ENCODE results near the gene KDM2B. TPM values are rescaled to one million over a fixed set of nuclear protein-coding genes. Genes with fewer than 3 reads are reported as not detected.
A peak's percentile ranks its signal among the peaks of the same experiment; 100 is the strongest.

Gene KDM2B
- total and polyA plus RNA-seq, 2 experiments from 2014 or later, result 59.4 to 161 TPM

DNA sequence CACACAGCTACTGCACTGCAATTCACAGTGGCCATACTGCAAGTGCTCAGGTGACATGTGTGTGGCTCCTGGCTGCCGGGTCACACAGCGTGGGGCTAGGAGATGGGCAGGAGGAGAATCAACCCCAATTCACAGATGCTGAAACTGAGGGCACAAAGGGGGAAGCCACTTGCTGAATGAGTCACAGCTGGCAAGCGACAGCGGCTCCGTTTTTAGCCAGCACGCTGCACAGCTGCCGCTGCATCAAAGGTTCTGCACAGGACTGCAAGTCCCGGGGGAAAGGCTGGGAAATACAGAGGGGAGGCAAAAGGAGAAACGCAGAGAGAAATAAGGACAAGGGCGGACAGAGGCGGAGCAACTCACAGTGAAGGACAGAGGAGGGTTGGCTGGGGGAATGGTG is 57.9 kb downstream of the KDM2B start:
- Histone ChIP-seq H2AFZ (no peak overlapping the region), H3K4me1 (ENCODE audit: insufficient read depth) (peaks cover 4% of the 10 kb centered on the region; the same call in 1 of the 2 replicates), H3K79me2 (replicated peaks; ENCODE audit: insufficient read depth) (peaks cover 67% of the 10 kb centered on the region), H3K9me2 (ENCODE audit: insufficient read depth) (no peaks in the 10 kb centered on the region), H3K4me3 (no peak overlapping the region), H4K20me1 (replicated peaks; ENCODE audit: insufficient read depth) (peaks cover 27% of the 10 kb centered on the region), H3F3A (replicated peaks; ENCODE audit: low read depth) (peaks cover 10% of the 10 kb centered on the region; the same call in 1 of the 2 replicates), H3K4me2 (no peak overlapping the region), H3K27ac (ENCODE audit: low read depth) (no peak overlapping the region; the same call in 1 of the 2 replicates), H3K27me3 (ENCODE audit: insufficient read depth) (no peaks in the 10 kb centered on the region), H3K36me3 (ENCODE audit: insufficient read depth) (peaks cover 11% of the 10 kb centered on the region)
- H3K9me3 Mint-ChIP-seq, result no peaks in the 10 kb centered on the region
- no peak for ATAC-seq
- H3K4me3 Mint-ChIP-seq, result no peak overlapping the region
- H3K27ac Mint-ChIP-seq, result peak overlapping the region; percentile 50; the same call in 1 of the 2 replicates
- TF ChIP-seq EZH2 (IDR thresholded peaks at IDR 0.05; ENCODE audit: low read depth, unreplicated experiment) (no peak), CREB1 (CRISPR knock-in tag; IDR thresholded peaks at IDR 0.05; ENCODE audit: low read depth) (no peak), ZNF114 (CRISPR knock-in tag; IDR thresholded peaks at IDR 0.05) (no peak), STAT1 (IDR thresholded peaks at IDR 0.05; ENCODE audit: unreplicated experiment) (no peak), POLR2AphosphoS5 (IDR thresholded peaks at IDR 0.05; ENCODE audit: low read depth) (no peak)
- TF ChIP-seq, protein P1, sequence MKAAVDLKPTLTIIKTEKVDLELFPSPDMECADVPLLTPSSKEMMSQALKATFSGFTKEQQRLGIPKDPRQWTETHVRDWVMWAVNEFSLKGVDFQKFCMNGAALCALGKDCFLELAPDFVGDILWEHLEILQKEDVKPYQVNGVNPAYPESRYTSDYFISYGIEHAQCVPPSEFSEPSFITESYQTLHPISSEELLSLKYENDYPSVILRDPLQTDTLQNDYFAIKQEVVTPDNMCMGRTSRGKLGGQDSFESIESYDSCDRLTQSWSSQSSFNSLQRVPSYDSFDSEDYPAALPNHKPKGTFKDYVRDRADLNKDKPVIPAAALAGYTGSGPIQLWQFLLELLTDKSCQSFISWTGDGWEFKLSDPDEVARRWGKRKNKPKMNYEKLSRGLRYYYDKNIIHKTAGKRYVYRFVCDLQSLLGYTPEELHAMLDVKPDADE (IDR thresholded peaks at IDR 0.05), result no peak
- TF ChIP-seq, protein P2, sequence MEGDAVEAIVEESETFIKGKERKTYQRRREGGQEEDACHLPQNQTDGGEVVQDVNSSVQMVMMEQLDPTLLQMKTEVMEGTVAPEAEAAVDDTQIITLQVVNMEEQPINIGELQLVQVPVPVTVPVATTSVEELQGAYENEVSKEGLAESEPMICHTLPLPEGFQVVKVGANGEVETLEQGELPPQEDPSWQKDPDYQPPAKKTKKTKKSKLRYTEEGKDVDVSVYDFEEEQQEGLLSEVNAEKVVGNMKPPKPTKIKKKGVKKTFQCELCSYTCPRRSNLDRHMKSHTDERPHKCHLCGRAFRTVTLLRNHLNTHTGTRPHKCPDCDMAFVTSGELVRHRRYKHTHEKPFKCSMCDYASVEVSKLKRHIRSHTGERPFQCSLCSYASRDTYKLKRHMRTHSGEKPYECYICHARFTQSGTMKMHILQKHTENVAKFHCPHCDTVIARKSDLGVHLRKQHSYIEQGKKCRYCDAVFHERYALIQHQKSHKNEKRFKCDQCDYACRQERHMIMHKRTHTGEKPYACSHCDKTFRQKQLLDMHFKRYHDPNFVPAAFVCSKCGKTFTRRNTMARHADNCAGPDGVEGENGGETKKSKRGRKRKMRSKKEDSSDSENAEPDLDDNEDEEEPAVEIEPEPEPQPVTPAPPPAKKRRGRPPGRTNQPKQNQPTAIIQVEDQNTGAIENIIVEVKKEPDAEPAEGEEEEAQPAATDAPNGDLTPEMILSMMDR (conservative IDR thresholded peaks at IDR 0.05; ENCODE audit: low read depth in 2 of 2), result no peak
- peaks cover 10% of the 10 kb centered on the region for H3K4me1 Mint-ChIP-seq
- no peak for DNase-seq (ENCODE audit: low spot score)
- H3K36me3 Mint-ChIP-seq (ENCODE audit: low read depth), result peaks cover 58% of the 10 kb centered on the region
- peaks cover 15% of the 10 kb centered on the region for H3K27me3 Mint-ChIP-seq (ENCODE audit: insufficient read depth, low read depth, poor library complexity)

DNA sequence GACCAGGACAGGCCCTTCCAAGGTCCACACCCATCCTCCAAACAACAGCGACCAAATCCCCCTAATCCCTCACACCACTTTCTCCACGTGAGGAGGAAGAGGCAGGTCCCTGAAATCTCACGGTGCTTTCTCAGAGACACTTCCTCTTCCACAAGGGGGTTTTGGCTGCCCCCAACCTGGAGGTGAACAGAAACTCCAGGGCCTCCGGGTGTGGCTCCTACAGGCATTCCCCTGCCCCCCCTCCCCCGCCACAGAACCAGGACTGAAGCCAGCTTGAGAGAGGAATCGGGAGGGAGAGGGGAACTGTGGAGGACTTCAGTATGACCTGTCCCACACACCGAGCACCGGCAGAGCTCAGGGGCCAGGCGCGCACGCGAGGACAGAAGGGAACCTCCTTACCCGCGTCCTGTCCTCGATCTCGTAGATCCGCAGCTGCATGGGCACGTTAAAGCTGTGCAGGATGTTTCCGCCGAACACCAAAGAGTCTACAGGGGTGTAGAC is 60.2 kb downstream of the KDM2B start:
- H3K4me2 ChIP-seq, result no peak overlapping the region
- ATAC-seq (no peak), DNase-seq (ENCODE audit: low spot score) (no peak)
- no peak overlapping the region for H3K4me3 Mint-ChIP-seq
- H3K27me3 Mint-ChIP-seq (ENCODE audit: insufficient read depth, low read depth, poor library complexity), result peaks cover 19% of the 10 kb centered on the region
- H3K27ac ChIP-seq (ENCODE audit: low read depth), result 0 out of 2 replicates have a peak overlapping the region, but pooled peaks have one; percentile 59
- peaks cover 14% of the 10 kb centered on the region for H3K36me3 ChIP-seq (ENCODE audit: insufficient read depth)
- H3K27me3 ChIP-seq (ENCODE audit: insufficient read depth), result no peaks in the 10 kb centered on the region
- H3F3A ChIP-seq (replicated peaks; ENCODE audit: low read depth), result peaks cover 18% of the 10 kb centered on the region; the same call in 1 of the 2 replicates
- peaks cover 21% of the 10 kb centered on the region for H3K4me1 Mint-ChIP-seq
- H3K9me3 Mint-ChIP-seq, result peaks cover 5% of the 10 kb centered on the region
- H2AFZ ChIP-seq, result no peak overlapping the region
- peaks cover 17% of the 10 kb centered on the region for H3K4me1 ChIP-seq (ENCODE audit: insufficient read depth)
- H3K27ac Mint-ChIP-seq, result peak overlapping the region; percentile 72
- H3K4me3 ChIP-seq, result no peak overlapping the region
- peaks cover 75% of the 10 kb centered on the region for H3K36me3 Mint-ChIP-seq (ENCODE audit: low read depth)
- peaks cover 25% of the 10 kb centered on the region for H4K20me1 ChIP-seq (replicated peaks; ENCODE audit: insufficient read depth)
- no peaks in the 10 kb centered on the region for H3K9me2 ChIP-seq (ENCODE audit: insufficient read depth)
- peaks cover 52% of the 10 kb centered on the region for H3K79me2 ChIP-seq (replicated peaks; ENCODE audit: insufficient read depth)
- TF ChIP-seq JUNB (IDR thresholded peaks at IDR 0.05; ENCODE audit: unreplicated experiment) (no peak), STAT1 (IDR thresholded peaks at IDR 0.05; ENCODE audit: unreplicated experiment) (no peak), POLR2AphosphoS5 (IDR thresholded peaks at IDR 0.05; ENCODE audit: low read depth) (no peak), EZH2 (IDR thresholded peaks at IDR 0.05; ENCODE audit: low read depth, unreplicated experiment) (no peak), EZH2phosphoT487 (IDR thresholded peaks at IDR 0.05; ENCODE audit: unreplicated experiment) (no peak), ZNF114 (CRISPR knock-in tag; IDR thresholded peaks at IDR 0.05) (no peak), CREB1 (CRISPR knock-in tag; IDR thresholded peaks at IDR 0.05; ENCODE audit: low read depth) (no peak), ZNF331 (CRISPR knock-in tag; IDR thresholded peaks at IDR 0.05; ENCODE audit: low read depth) (no peak), NANOG (IDR thresholded peaks at IDR 0.05; ENCODE audit: borderline replicate concordance) (no peak)
- TF ChIP-seq, protein P1 (IDR thresholded peaks at IDR 0.05), result no peak
- TF ChIP-seq, protein P3, sequence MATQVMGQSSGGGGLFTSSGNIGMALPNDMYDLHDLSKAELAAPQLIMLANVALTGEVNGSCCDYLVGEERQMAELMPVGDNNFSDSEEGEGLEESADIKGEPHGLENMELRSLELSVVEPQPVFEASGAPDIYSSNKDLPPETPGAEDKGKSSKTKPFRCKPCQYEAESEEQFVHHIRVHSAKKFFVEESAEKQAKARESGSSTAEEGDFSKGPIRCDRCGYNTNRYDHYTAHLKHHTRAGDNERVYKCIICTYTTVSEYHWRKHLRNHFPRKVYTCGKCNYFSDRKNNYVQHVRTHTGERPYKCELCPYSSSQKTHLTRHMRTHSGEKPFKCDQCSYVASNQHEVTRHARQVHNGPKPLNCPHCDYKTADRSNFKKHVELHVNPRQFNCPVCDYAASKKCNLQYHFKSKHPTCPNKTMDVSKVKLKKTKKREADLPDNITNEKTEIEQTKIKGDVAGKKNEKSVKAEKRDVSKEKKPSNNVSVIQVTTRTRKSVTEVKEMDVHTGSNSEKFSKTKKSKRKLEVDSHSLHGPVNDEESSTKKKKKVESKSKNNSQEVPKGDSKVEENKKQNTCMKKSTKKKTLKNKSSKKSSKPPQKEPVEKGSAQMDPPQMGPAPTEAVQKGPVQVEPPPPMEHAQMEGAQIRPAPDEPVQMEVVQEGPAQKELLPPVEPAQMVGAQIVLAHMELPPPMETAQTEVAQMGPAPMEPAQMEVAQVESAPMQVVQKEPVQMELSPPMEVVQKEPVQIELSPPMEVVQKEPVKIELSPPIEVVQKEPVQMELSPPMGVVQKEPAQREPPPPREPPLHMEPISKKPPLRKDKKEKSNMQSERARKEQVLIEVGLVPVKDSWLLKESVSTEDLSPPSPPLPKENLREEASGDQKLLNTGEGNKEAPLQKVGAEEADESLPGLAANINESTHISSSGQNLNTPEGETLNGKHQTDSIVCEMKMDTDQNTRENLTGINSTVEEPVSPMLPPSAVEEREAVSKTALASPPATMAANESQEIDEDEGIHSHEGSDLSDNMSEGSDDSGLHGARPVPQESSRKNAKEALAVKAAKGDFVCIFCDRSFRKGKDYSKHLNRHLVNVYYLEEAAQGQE (IDR thresholded peaks at IDR 0.05; ENCODE audit: unreplicated experiment), result no peak
- TF ChIP-seq, protein P2 (conservative IDR thresholded peaks at IDR 0.05; ENCODE audit: low read depth in 2 of 2), result no peak

Data from GM23338 (cell line).